Tibial artery (tissue), 4 donors: ENCODE measurements around the gene OR6K2.
A peak's percentile ranks its signal among the peaks of the same experiment; 100 is the strongest.

Experiments
- DNase-seq, 2 donors: peaks; one replicate each; pipeline ENCODE4 v3.0.0-alpha.2; 2019
- H3K27ac ChIP-seq, 2 donors: fragments of 200-600 bp; sonication (generic) in 1 of 2; 1 replicate in 1 of 2; 2 replicates in 1 of 2; pipeline ENCODE4 v1.5.1; 2018 to 2019; ENCODE audit warnings: mild to moderate bottlenecking in 1 of 2
- H3K27me3 ChIP-seq, 2 donors: fragments of 200-600 bp; sonication (generic) in 1 of 2; one replicate each; pipeline versions ENCODE4 v1.5.1 to v1.6.0; 2016 to 2019
- H3K36me3 ChIP-seq, 3 donors: fragments of 200-600 bp; sonication (generic) in 2 of 3; one replicate each; pipeline ENCODE4 v1.5.1; 2016 to 2019; ENCODE audit warnings: mild to moderate bottlenecking in 2 of 3
- H3K4me1 ChIP-seq, 4 donors: fragments of 200-600 bp; sonication (generic) in 2 of 4; 1 replicate in 3 of 4; 2 replicates in 1 of 4; pipeline ENCODE4 v1.5.1; 2016 to 2019
- H3K4me3 ChIP-seq, 2 donors: fragments of 200-600 bp; sonication (generic) in 1 of 2; 1 replicate in 1 of 2; 2 replicates in 1 of 2; pipeline ENCODE4 v1.5.1; 2018 to 2019; ENCODE audit warnings: mild to moderate bottlenecking in 2 of 2
- H3K9me3 ChIP-seq, 3 donors: fragments of 200-600 bp; sonication (generic) in 1 of 3; one replicate each; pipeline ENCODE4 v1.5.1; 2016 to 2019
- intact Hi-C: fragments of 100-400 bp; cut with DNase I; formaldehyde crosslinking; loops from one replicate; pipeline ENCODE4 v1.15.0; 2023; ENCODE audit warnings: low total_unique reads
- TF ChIP-seq, protein P1 (sequence below), 2 experiments: fragments of 200-600 bp in 1 of 2; fragments of 450-650 bp in 1 of 2; IDR thresholded peaks; one replicate each; pipeline ENCODE4 v1.5.1; 2017 to 2019; ENCODE audit warnings: antibody characterized with exemption in 2 of 2, mild to moderate bottlenecking in 1 of 2, moderate library complexity in 1 of 2

Gene OR6K2

DNA sequence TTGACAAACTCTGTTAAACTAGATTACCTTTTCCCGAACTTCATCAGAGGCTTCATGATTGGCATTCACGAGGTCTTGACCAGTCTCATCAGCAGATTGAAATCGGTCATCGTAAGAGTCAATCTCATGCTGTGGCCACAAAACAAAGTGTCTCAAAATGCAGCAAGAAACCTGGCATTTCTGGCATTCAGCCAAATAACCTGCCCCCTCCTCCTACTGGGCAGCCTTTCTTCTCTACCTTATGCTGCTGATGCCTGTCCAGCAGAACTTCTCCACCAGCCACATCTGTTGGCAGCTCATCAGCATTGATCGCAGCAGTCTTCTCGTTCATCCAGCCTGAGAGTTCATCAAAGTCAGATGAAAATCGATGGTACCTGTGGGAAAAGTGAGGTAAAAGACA is 26.1 kb downstream of the OR6K2 start:
- Histone ChIP-seq H3K27ac (no peak overlapping the region), H3K4me3 (no peak overlapping the region), H3K27me3 (no peaks in the 10 kb centered on the region), H3K9me3 (no peaks in the 10 kb centered on the region), H3K36me3 (no peaks in the 10 kb centered on the region), H3K4me1 (no peaks in the 10 kb centered on the region)
- intact Hi-C loops: no loop called here
- no peak for DNase-seq
- TF ChIP-seq, protein P1, sequence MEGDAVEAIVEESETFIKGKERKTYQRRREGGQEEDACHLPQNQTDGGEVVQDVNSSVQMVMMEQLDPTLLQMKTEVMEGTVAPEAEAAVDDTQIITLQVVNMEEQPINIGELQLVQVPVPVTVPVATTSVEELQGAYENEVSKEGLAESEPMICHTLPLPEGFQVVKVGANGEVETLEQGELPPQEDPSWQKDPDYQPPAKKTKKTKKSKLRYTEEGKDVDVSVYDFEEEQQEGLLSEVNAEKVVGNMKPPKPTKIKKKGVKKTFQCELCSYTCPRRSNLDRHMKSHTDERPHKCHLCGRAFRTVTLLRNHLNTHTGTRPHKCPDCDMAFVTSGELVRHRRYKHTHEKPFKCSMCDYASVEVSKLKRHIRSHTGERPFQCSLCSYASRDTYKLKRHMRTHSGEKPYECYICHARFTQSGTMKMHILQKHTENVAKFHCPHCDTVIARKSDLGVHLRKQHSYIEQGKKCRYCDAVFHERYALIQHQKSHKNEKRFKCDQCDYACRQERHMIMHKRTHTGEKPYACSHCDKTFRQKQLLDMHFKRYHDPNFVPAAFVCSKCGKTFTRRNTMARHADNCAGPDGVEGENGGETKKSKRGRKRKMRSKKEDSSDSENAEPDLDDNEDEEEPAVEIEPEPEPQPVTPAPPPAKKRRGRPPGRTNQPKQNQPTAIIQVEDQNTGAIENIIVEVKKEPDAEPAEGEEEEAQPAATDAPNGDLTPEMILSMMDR (IDR thresholded peaks at IDR 0.05): no peak

DNA sequence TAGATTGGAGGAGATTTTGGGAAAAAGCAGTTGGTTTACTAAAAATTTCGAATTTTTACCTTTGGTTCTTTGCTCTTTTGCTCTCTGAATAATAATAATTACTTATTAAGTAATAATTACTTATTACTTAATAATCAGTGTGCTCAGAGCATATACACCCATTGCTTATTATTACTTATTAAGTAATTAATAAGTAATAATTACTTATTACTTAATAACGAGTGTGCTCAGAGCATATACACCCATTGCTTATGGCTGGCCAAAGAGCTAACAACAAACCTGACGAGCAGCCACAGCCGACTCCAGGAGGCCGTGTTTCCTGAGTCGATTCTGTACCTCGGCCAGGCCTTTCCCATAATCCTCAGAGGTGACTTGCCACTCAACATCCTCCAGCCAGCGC is 34.4 kb downstream of the OR6K2 start:
- Histone ChIP-seq H3K27me3 (no peaks in the 10 kb centered on the region), H3K27ac (no peak overlapping the region), H3K4me1 (no peaks in the 10 kb centered on the region), H3K9me3 (no peaks in the 10 kb centered on the region), H3K36me3 (no peaks in the 10 kb centered on the region), H3K4me3 (no peak overlapping the region)
- TF ChIP-seq, protein P1 (IDR thresholded peaks at IDR 0.05): no peak
- no peak for DNase-seq
- intact Hi-C loops: no loop called here

DNA sequence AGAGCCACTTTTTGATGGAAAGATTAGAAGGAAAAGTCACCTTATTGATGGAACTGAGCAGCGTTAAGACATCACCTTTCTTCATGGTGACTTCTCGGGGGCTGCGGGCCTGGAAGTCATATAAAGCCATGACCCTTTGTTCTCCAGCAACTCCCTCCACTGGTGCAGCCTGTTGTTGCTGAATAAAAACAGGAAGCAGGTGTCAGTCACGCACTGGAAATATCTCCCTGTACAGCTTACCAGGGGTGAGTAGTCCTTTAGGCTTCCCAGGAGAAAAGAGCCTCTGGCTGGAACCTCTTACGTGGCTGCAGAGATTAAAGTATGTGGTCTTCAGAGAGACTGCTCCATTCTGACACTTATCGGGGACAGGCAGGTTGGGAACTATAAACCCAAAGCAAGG is 45.9 kb downstream of the OR6K2 start:
- Histone ChIP-seq H3K36me3 (no peaks in the 10 kb centered on the region), H3K27me3 (no peaks in the 10 kb centered on the region), H3K27ac (no peak overlapping the region), H3K4me3 (no peak overlapping the region), H3K4me1 (no peaks in the 10 kb centered on the region), H3K9me3 (no peaks in the 10 kb centered on the region)
- intact Hi-C loops: no loop called here
- peak in 1 of 2 donors; percentile 23 for DNase-seq
- TF ChIP-seq, protein P1 (IDR thresholded peaks at IDR 0.05): no peak

DNA sequence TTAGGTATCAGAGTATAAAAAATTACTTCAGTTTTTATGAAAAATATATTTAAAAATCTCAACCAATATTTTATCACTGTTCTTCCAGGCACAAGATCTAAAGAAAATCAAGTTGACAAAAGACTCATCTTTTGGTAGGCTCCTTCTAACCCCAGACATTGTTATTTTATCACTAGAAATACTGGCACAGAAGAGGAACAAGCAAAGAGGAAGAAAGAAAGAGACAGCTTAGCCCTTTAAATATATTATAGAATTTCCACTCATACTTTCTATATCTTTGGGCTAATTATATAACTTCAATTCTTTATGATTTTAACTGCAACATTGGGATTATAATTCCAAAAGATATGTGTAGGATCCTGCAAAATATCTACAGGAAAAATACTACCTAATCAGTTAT is 46.4 kb downstream of the OR6K2 start:
- intact Hi-C loops: no loop called here
- Histone ChIP-seq H3K4me3 (no peak overlapping the region), H3K9me3 (no peaks in the 10 kb centered on the region), H3K36me3 (no peaks in the 10 kb centered on the region), H3K4me1 (no peaks in the 10 kb centered on the region), H3K27me3 (no peaks in the 10 kb centered on the region), H3K27ac (no peak overlapping the region)
- DNase-seq: no peak
- TF ChIP-seq, protein P1 (IDR thresholded peaks at IDR 0.05): no peak

DNA sequence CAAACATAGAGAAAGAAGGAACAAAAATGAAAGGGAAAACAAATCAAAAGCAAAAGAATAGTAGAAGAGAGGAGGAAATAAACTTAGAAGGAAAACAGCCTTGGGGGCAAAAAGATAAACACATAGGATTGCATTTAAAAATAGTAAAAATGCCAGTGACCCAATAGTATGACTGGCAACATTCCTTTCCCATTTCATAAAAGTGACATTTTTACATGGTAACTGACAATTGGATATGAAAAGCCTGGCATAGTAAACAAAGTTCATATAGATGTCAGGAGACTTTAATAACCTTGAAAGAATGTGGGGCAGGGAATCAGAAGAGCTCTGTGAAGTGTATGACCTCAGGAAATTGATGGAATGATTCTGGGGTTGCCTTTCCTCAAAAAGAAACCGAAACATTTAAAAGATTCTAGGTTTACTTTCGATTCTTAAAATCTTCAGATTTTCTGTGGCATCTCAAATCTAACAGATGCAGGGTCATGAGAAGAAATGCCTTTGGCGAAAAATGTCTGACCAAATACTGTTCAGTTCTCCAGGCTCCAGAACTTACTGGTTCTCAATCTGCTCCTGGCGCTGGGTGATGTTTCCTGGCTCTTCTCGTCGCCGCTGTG is 47.6 kb downstream of the OR6K2 start:
- Histone ChIP-seq H3K4me3 (no peak overlapping the region), H3K27me3 (no peaks in the 10 kb centered on the region), H3K27ac (no peak overlapping the region), H3K9me3 (no peaks in the 10 kb centered on the region), H3K4me1 (no peaks in the 10 kb centered on the region), H3K36me3 (no peaks in the 10 kb centered on the region)
- TF ChIP-seq, protein P1 (IDR thresholded peaks at IDR 0.05): no peak
- no peak for DNase-seq
- intact Hi-C loops: no loop called here
